SK-N-SH (cell line): ENCODE results near the gene EIF4H. TPM values are rescaled to one million over a fixed set of nuclear protein-coding genes. Genes with fewer than 3 reads are reported as not detected.

Experiments used
- CTCF ChIA-PET: fragments of 300-600, 350-600 bp; formaldehyde crosslinking; extraction: SDS; loops from one replicate; lab custom pipeline; 2021; lab: Yijun Ruan, JAX
- POLR2A ChIA-PET: fragments of 350-600 bp; sonication (Branson Sonifier 250); formaldehyde crosslinking; extraction: SDS; loops from one replicate; lab custom pipeline; 2020; ENCODE audit warnings: antibody characterized with exemption, inconsistent platforms; lab: Yijun Ruan, JAX
- DNase-seq: peaks from one replicate; pipeline ENCODE4 v3.0.0; 2012
- H2AFZ ChIP-seq: fragments of 200-600 bp; sonication (generic); 2 replicates; pipeline ENCODE4 v1.8.1; 2016; ENCODE audit warnings: antibody characterized with exemption, mild to moderate bottlenecking, low read depth
- H3F3A ChIP-seq: fragments of 200-600 bp; sonication (generic); replicated peaks from 2 replicates; pipeline ENCODE3; 2016; ENCODE audit warnings: antibody characterized with exemption, mild to moderate bottlenecking; ENCODE audit not compliant: insufficient read depth
- H3K27ac ChIP-seq, 2 experiments: fragments of 200-500 bp in 1 of 2; fragments of 200-600 bp in 1 of 2; sonication (Bioruptor generic) in 1 of 2; sonication (generic), shearing (Covaris generic) in 1 of 2; 2 replicates each; pipeline versions ENCODE4 v1.5.1 to v1.6.1; 2014 to 2016; ENCODE audit warnings: low read depth in 2 of 2, inconsistent platforms in 1 of 2, low read length in 1 of 2, mild to moderate bottlenecking in 1 of 2, mixed read lengths in 1 of 2
- H3K27me3 ChIP-seq: fragments of 200-600 bp; sonication (generic), shearing (Covaris generic); 2 replicates; pipeline ENCODE4 v1.6.1; 2016; ENCODE audit warnings: mixed run types; ENCODE audit not compliant: insufficient read depth
- H3K36me3 ChIP-seq, 2 experiments: fragments of 200-500 bp in 1 of 2; fragments of 200-600 bp in 1 of 2; sonication (Bioruptor generic) in 1 of 2; sonication (generic) in 1 of 2; replicated peaks in 1 of 2; 2 replicates each; pipeline versions ENCODE3 to v1.5.1; 2014 to 2016; ENCODE audit warnings: low read length in 1 of 2, mild to moderate bottlenecking in 1 of 2; ENCODE audit not compliant: insufficient read depth in 2 of 2, control insufficient read depth in 1 of 2
- H3K4me1 ChIP-seq, 2 experiments: fragments of 200-500 bp in 1 of 2; fragments of 200-600 bp in 1 of 2; sonication (Bioruptor generic) in 1 of 2; sonication (generic), shearing (Covaris generic) in 1 of 2; 2 replicates each; pipeline versions ENCODE4 v1.5.1 to v1.6.1; 2014 to 2016; ENCODE audit warnings: low read depth in 1 of 2, low read length in 1 of 2, mixed run types in 1 of 2; ENCODE audit not compliant: insufficient read depth in 2 of 2, control insufficient read depth in 1 of 2
- H3K4me2 ChIP-seq: fragments of 200-600 bp; sonication (generic), shearing (Covaris generic); 2 replicates; pipeline ENCODE4 v1.6.1; 2017; ENCODE audit warnings: mixed run types
- H3K4me3 ChIP-seq, 2 experiments: fragments of 200-500 bp in 1 of 2; fragments of 200-600 bp in 1 of 2; sonication (Bioruptor generic) in 1 of 2; sonication (generic), shearing (Covaris generic) in 1 of 2; 2 replicates each; pipeline versions ENCODE4 v1.5.1 to v1.8.1; 2014 to 2016; ENCODE audit warnings: low read depth in 2 of 2, inconsistent platforms in 1 of 2, low read length in 1 of 2, mild to moderate bottlenecking in 1 of 2, mixed read lengths in 1 of 2, moderate library complexity in 1 of 2
- H3K79me2 ChIP-seq: fragments of 200-600 bp; sonication (generic); 2 replicates; pipeline ENCODE4 v1.8.1; 2017; ENCODE audit warnings: mild to moderate bottlenecking; ENCODE audit not compliant: insufficient read depth
- H3K9ac ChIP-seq: fragments of 200-600 bp; sonication (generic); 2 replicates; pipeline ENCODE4 v1.6.1; 2017; ENCODE audit warnings: mixed run types
- H3K9me2 ChIP-seq: fragments of 200-600 bp; sonication (generic); 2 replicates; pipeline ENCODE4 v1.6.1; 2017; ENCODE audit warnings: mixed run types
- H3K9me3 ChIP-seq: fragments of 200-600 bp; sonication (generic); 2 replicates; pipeline ENCODE4 v1.6.1; 2017; ENCODE audit warnings: mixed run types, mild to moderate bottlenecking, moderate library complexity
- H4K20me1 ChIP-seq: fragments of 200-600 bp; sonication (generic); 2 replicates; pipeline ENCODE4 v1.6.1; 2017; ENCODE audit warnings: mild to moderate bottlenecking, mixed run types; ENCODE audit not compliant: insufficient read depth
- CHD2 ChIP-seq: fragments of 150-350 bp; IDR thresholded peaks from 2 replicates; pipeline ENCODE4 v1.6.1; 2018; ENCODE audit warnings: low read length; ENCODE audit not compliant: partially characterized antibody
- ELF1 ChIP-seq: IDR thresholded peaks from 2 replicates; pipeline ENCODE4 v1.4.0; 2012
- GABPA ChIP-seq: IDR thresholded peaks from 2 replicates; pipeline ENCODE4 v1.4.0; 2012; ENCODE audit warnings: low read depth, mild to moderate bottlenecking
- JUND ChIP-seq: IDR thresholded peaks from 2 replicates; pipeline ENCODE4 v1.4.0; 2012
- NFIC ChIP-seq: IDR thresholded peaks from 2 replicates; pipeline ENCODE4 v1.4.0; 2012; ENCODE audit warnings: borderline replicate concordance
- POLR2AphosphoS5 ChIP-seq: IDR thresholded peaks from 2 replicates; pipeline ENCODE4 v1.6.1; 2012; ENCODE audit warnings: low read depth, low read length
- RCOR1 ChIP-seq: fragments of 150-350 bp; IDR thresholded peaks from 2 replicates; pipeline ENCODE4 v1.6.1; 2017; ENCODE audit warnings: antibody characterized with exemption, low read length
- RXRA ChIP-seq: IDR thresholded peaks from 2 replicates; pipeline ENCODE4 v1.4.0; 2012; ENCODE audit warnings: low read depth, mild to moderate bottlenecking, borderline replicate concordance
- SIN3A ChIP-seq: IDR thresholded peaks from 2 replicates; pipeline ENCODE4 v1.6.1; 2012; ENCODE audit warnings: low read depth, mild to moderate bottlenecking, low read length, moderate library complexity, borderline replicate concordance
- WGBS: methylation state at CpG from one replicate; pipeline ENCODE4 v1.1.6; 2017; ENCODE audit warnings: low lambda C conversion rate; 5-methylcytosine and 5-hydroxymethylcytosine counted together
- polyA plus RNA-seq, 3 experiments: library from polyadenylated mRNA; depleted of rRNA; stranded (reverse); fragments of >200 nt; gene quantifications; 2 replicates each; pipeline ENCODE4 v1.2.3, GENCODE V29; 2012
- small RNA-seq, 7 experiments: library from RNA; depleted of rRNA; stranded (forward); fragments of <200 nt; gene quantifications; one replicate each; pipeline ENCODE3, GENCODE V24; 2012
- TF ChIP-seq, protein P1 (sequence below): IDR thresholded peaks from 2 replicates; pipeline ENCODE4 v1.4.0; 2012; ENCODE audit warnings: low read depth, borderline replicate concordance
- TF ChIP-seq, protein P2 (sequence below): IDR thresholded peaks from 2 replicates; pipeline ENCODE4; 2012
- TF ChIP-seq, protein P3 (sequence below): fragments of 150-350 bp; IDR thresholded peaks from 2 replicates; pipeline ENCODE4 v1.6.1; 2017; ENCODE audit warnings: antibody characterized with exemption, low read length, low read depth, borderline replicate concordance
- TF ChIP-seq, protein P4 (sequence below): fragments of 150-350 bp; IDR thresholded peaks from 2 replicates; pipeline ENCODE4 v1.6.1; 2016; ENCODE audit warnings: mild to moderate bottlenecking, low read depth, low read length

Gene EIF4H
- polyA plus RNA-seq, 1 of the 3 experiments (the other 2 are of a cell fraction), result 468 TPM

DNA sequence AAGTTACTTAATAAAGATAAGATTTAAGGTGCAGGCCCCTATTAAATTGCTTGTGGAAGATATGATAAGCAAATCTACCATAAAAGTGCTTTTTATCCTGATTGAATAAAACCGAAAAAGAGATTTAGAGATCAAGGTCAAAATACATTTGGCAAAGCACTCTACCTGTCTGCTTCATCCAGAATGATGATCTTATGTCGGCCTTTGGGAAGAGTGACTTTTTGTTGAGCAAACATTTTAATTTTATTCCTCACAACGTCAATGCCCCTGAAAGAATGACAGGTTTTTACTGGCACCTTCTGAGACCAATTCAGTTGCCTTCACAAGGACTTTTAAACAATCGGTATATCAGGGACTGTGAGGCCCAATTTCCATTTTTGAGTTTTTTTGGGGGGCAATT is 72.3 kb downstream of the EIF4H start:
- 67% methylated on average over 4 of the region's 4 CpGs for WGBS
- Histone ChIP-seq H3K27ac (no peak overlapping the region), H3K79me2 (no peaks in the 10 kb centered on the region; the same call in 1 of the 2 replicates), H3K9me2 (no peaks in the 10 kb centered on the region), H3K27me3 (no peaks in the 10 kb centered on the region), H3K36me3 (peaks cover 16 to 66% of the 10 kb centered on the region in 2 experiments), H3K4me3 (no peak overlapping the region), H3K9me3 (no peaks in the 10 kb centered on the region), H2AFZ (no peak overlapping the region), H3K4me2 (no peak overlapping the region), H4K20me1 (no peaks in the 10 kb centered on the region), H3K4me1 (no peaks in the 10 kb centered on the region), H3K9ac (no peak overlapping the region), H3F3A (peaks cover 14% of the 10 kb centered on the region)
- ChIA-PET POLR2A (no interaction called here), CTCF (no interaction called here)
- no peak for TF ChIP-seq ELF1
- TF ChIP-seq JUND, result no peak
- TF ChIP-seq RXRA, result no peak
- TF ChIP-seq NFIC, result no peak
- no peak for TF ChIP-seq GABPA
- no peak for TF ChIP-seq SIN3A
- TF ChIP-seq, protein P1, sequence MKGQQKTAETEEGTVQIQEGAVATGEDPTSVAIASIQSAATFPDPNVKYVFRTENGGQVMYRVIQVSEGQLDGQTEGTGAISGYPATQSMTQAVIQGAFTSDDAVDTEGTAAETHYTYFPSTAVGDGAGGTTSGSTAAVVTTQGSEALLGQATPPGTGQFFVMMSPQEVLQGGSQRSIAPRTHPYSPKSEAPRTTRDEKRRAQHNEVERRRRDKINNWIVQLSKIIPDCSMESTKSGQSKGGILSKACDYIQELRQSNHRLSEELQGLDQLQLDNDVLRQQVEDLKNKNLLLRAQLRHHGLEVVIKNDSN, result no peak
- no peak for TF ChIP-seq POLR2AphosphoS5
- TF ChIP-seq, protein P2, sequence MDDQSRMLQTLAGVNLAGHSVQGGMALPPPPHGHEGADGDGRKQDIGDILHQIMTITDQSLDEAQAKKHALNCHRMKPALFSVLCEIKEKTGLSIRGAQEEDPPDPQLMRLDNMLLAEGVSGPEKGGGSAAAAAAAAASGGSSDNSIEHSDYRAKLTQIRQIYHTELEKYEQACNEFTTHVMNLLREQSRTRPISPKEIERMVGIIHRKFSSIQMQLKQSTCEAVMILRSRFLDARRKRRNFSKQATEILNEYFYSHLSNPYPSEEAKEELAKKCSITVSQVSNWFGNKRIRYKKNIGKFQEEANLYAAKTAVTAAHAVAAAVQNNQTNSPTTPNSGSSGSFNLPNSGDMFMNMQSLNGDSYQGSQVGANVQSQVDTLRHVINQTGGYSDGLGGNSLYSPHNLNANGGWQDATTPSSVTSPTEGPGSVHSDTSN, result no peak
- TF ChIP-seq, protein P3, sequence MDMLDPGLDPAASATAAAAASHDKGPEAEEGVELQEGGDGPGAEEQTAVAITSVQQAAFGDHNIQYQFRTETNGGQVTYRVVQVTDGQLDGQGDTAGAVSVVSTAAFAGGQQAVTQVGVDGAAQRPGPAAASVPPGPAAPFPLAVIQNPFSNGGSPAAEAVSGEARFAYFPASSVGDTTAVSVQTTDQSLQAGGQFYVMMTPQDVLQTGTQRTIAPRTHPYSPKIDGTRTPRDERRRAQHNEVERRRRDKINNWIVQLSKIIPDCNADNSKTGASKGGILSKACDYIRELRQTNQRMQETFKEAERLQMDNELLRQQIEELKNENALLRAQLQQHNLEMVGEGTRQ, result no peak
- no peak for TF ChIP-seq RCOR1
- no peak for TF ChIP-seq CHD2
- TF ChIP-seq, protein P4, sequence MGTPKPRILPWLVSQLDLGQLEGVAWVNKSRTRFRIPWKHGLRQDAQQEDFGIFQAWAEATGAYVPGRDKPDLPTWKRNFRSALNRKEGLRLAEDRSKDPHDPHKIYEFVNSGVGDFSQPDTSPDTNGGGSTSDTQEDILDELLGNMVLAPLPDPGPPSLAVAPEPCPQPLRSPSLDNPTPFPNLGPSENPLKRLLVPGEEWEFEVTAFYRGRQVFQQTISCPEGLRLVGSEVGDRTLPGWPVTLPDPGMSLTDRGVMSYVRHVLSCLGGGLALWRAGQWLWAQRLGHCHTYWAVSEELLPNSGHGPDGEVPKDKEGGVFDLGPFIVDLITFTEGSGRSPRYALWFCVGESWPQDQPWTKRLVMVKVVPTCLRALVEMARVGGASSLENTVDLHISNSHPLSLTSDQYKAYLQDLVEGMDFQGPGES, result no peak
- DNase-seq, result no peak

Small RNAs within 50 kb of the gene (small RNA-seq; reads per million reads assigned to genes)
- gene MIR590, result 46.2 to 4,070 (median 1,256) reads per million in 7 experiments

Other genes starting within 250 kb of the EIF4H start
- 8.9 and 12.5 TPM in 2 replicates for gene ELN, start 146.2 kb upstream of the EIF4H start, polyA plus RNA-seq (2012; rRNA removed)
- gene LIMK1, start 90.6 kb upstream of the EIF4H start, polyA plus RNA-seq (2012; rRNA removed), result 64.4 and 86.6 TPM in 2 replicates
- gene LAT2, start 35.6 kb downstream of the EIF4H start, polyA plus RNA-seq (2012; rRNA removed), result 2.4 and 2.5 TPM in 2 replicates
- 31.2 and 36.1 TPM in 2 replicates for gene RFC2, start 80.0 kb downstream of the EIF4H start, polyA plus RNA-seq (2012; rRNA removed)
- gene CLIP2, start 115.1 kb downstream of the EIF4H start, polyA plus RNA-seq (2012; rRNA removed), result 9.6 and 14.3 TPM in 2 replicates